ENCODE data around the gene PDE6C. TPM values are rescaled to one million over a fixed set of nuclear protein-coding genes. Genes with fewer than 3 reads are reported as not detected.

Gene PDE6C
- total and polyA plus RNA-seq, 2 donors (not counting 1 experiment from before 2014, with no cell fraction given) = not detected

DNA sequence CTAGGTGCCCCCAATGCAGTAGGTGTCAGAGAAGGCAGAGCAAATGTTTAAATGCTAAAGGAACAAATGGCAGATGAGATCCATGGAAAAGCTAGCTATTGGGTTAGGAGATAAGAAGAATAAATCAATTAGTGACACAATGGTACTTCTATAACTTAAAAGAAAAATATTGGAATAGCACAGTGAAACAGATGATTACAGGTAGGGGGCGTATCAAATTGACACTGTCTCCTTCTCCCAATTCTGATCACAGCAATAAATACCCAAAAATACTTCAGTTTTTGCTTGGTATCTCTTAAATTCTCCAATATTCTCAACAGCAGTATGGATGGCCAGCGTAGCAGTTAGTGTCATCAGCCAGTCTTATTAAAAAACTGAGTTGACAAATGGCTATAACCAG is 84.9 kb downstream of the PDE6C start:
- intact Hi-C loops (cut with micrococcal nuclease) = no loop called here
- WGBS (ENCODE audit: insufficient coverage) = 100% methylated on average over 1 of the region's 2 CpGs

More for the DNA sequence above, 84.9 kb downstream of the PDE6C start:
- Mint-ChIP-seq H3K4me1 (peaks cover 2% of the 10 kb centered on the region), H3K27me3 (no peaks in the 10 kb centered on the region), H3K27ac (no peak overlapping the region), H3K4me3 (no peak overlapping the region), H3K9me3 (ENCODE audit: insufficient read depth) (no peaks in the 10 kb centered on the region)
- no peak overlapping the region for H3K4me3 ChIP-seq (ENCODE audit: control extremely low read depth in 1 of 5, extremely low read depth in 1 of 5, insufficient read depth in 1 of 5, low read depth in 2 of 5, low read length in 4 of 5)
- no peaks in the 10 kb centered on the region for H3K79me2 ChIP-seq (ENCODE audit: control insufficient read depth, insufficient read depth, low read length)
- ChIA-PET CTCF (interaction anchor here (1.1 to 1.4 kb wide), 2 partner anchors 119 kb away, joined by 3 read pairs; no protein-coding TSS in a partner anchor), POLR2A (no interaction called here)
- no peak overlapping the region for H3K27ac ChIP-seq (ENCODE audit: low read length in 2 of 2)
- H3K4me1 ChIP-seq (ENCODE audit: control insufficient read depth in 2 of 2, insufficient read depth in 2 of 2, low read length in 2 of 2) = peaks cover 7% of the 10 kb centered on the region in 2 donors
- no peak for ATAC-seq (ENCODE audit: low read depth)
- H3K9ac ChIP-seq (ENCODE audit: low read length) = no peak overlapping the region
- peaks cover 13 to 27% of the 10 kb centered on the region in 2 experiments for H3K36me3 ChIP-seq (replicated peaks in 1 of 2; ENCODE audit: control extremely low read depth in 1 of 2, control insufficient read depth in 1 of 2, extremely low read depth in 1 of 2, insufficient read depth in 2 of 2, low read length in 1 of 2)
- no peaks in the 10 kb centered on the region for H3K27me3 ChIP-seq (replicated peaks in 1 of 4; ENCODE audit: control extremely low read depth in 1 of 4, control insufficient read depth in 3 of 4, insufficient read depth in 4 of 4, low read length in 3 of 4)
- no peak for DNase-seq
- no peaks in the 10 kb centered on the region for H3K9me3 ChIP-seq (ENCODE audit: control extremely low read depth in 1 of 3, control insufficient read depth in 2 of 3, insufficient read depth in 1 of 3, low read length in 2 of 3)
- H2AFZ ChIP-seq (ENCODE audit: insufficient read depth, low read depth, low read length, poor library complexity, severe bottlenecking) = no peak overlapping the region
- H4K20me1 ChIP-seq (ENCODE audit: control insufficient read depth, insufficient read depth, low read length, poor library complexity, severe bottlenecking) = peaks cover 5% of the 10 kb centered on the region
- H3K4me2 ChIP-seq (replicated peaks; ENCODE audit: low read depth, low read length, poor library complexity, severe bottlenecking) = no peak overlapping the region
- TF ChIP-seq CTCF (IDR thresholded peaks at IDR 0.05) (no peak), EZH2 (IDR thresholded peaks at IDR 0.05; ENCODE audit: borderline replicate concordance, insufficient read depth, low read depth, low read length, poor library complexity, severe bottlenecking) (no peak)

Data from B cell (primary cell).